GM12891 (cell line): ENCODE data around the gene CBLN1.
"Not testable (repeated sequence)": the region's sequence is repeated elsewhere in the genome, so short reads cannot be mapped to it uniquely, and the experiment has no call there.

Source experiments
- POLR2A ChIP-seq: IDR thresholded peaks from 2 replicates; pipeline ENCODE4 v1.6.1; 2011; ENCODE audit warnings: low read depth, low read length, control low read depth
- POLR2AphosphoS5 ChIP-seq: IDR thresholded peaks from 2 replicates; pipeline ENCODE4 v1.6.1; 2011; ENCODE audit warnings: low read depth, low read length, control low read depth
- POU2F2 ChIP-seq: IDR thresholded peaks from 2 replicates; pipeline ENCODE4 v1.6.1; 2011; ENCODE audit warnings: low read depth, mild to moderate bottlenecking, control low read depth, low read length, moderate library complexity
- SPI1 ChIP-seq: IDR thresholded peaks from 2 replicates; pipeline ENCODE4 v1.6.1; 2011; ENCODE audit warnings: low read depth, low read length, control low read depth
- TAF1 ChIP-seq: IDR thresholded peaks from 2 replicates; pipeline ENCODE4 v1.6.1; 2011; ENCODE audit warnings: low read depth, low read length, control low read depth

DNA sequence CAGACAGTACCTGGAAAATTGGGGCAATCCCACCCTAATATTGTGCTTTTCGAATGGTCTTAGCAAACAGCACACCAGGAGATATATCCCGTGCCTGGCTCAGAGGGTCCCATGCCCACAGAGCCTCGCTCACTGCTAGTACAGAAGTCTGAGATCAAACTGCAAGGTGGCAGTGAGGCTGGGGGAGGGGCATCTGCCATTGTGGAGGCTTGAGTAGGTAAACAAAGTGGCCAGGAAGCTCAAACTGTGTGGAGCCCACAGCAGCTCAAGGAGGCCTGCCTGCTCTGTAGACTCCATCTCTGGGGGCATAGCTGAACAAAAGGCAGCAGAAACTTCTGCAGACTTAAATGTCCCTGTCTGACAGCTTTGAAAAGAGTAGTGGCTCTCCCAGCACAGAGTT is 53.3 kb downstream of the CBLN1 start:
- not testable (repeated sequence) for TF ChIP-seq POLR2AphosphoS5, POLR2A, TAF1, SPI1, POU2F2
